Kidney epithelial cell (primary cell): ENCODE data around the gene IGF2. TPM values are rescaled to one million over a fixed set of nuclear protein-coding genes. Genes with fewer than 3 reads are reported as not detected.

ENCODE experiments used
- DNase-seq: peaks from one replicate; pipeline ENCODE4 v3.0.0-alpha.2; 2010; ENCODE audit warnings: low read depth
- H3K27me3 ChIP-seq: 2 replicates; pipeline ENCODE4 v1.6.0; 2011; ENCODE audit warnings: low read length; ENCODE audit not compliant: control insufficient read depth, insufficient read depth
- H3K36me3 ChIP-seq: 2 replicates; pipeline ENCODE4 v1.5.1; 2011; ENCODE audit warnings: low read length; ENCODE audit not compliant: control insufficient read depth, insufficient read depth
- H3K4me3 ChIP-seq: 2 replicates; pipeline ENCODE4 v1.5.1; 2011; ENCODE audit warnings: low read depth, mild to moderate bottlenecking, control low read depth, low read length
- total RNA-seq: library from RNA; depleted of rRNA; stranded (reverse); fragments of >200 nt; gene quantifications from 2 replicates; pipeline ENCODE4 v1.2.3, GENCODE V29; 2015
- TF ChIP-seq, protein P1 (sequence below): IDR thresholded peaks from 2 replicates; pipeline ENCODE4 v1.5.1; 2011; ENCODE audit warnings: mild to moderate bottlenecking, moderate library complexity, low read length, control low read depth, inconsistent platforms; ENCODE audit not compliant: insufficient read depth, poor library complexity, severe bottlenecking

Gene IGF2
- total RNA-seq, 1 donor from 2014 or later: 8.7 TPM

DNA sequence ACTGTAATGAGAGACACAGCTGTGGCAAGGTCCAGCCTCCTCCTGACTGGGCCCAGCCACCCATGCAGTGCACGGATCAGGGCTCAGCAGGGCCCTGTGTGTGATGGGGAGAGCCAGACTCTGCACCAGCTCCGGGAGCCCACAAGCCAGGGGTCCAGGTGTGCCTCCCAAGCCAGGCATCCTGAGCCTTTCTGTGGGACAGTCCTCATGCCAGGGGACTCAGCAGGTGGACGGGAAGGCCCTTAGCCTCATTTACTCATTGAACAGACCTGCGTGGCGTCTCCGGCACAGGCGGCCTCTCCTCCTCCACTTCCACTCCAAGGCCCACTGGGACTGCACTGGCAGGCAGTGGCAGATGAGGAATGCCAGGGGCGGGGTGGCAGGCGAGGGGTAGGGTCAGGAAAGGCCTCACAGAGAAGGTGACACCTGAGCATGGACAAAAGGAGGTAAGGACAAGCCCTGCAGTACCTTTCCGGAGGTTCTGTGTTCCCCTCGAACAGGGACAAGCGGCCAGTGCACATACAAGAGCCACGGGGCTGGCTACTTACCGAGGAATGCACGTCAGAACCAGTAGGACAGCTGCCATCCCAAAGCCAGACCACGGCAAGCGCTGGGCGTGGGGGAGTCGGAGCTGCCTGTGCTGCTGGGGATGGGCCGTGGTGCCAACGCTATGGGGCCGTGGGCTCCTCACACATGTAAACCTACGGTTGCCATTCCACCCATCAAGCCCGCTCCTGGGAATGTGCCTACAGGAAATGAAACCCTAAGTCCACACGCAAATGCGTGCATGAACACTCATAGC is 52.7 kb downstream of the IGF2 start:
- H3K36me3 ChIP-seq: no peaks in the 10 kb centered on the region
- H3K27me3 ChIP-seq: no peaks in the 10 kb centered on the region
- no peak overlapping the region for H3K4me3 ChIP-seq
- no peak for DNase-seq
- TF ChIP-seq, protein P1, sequence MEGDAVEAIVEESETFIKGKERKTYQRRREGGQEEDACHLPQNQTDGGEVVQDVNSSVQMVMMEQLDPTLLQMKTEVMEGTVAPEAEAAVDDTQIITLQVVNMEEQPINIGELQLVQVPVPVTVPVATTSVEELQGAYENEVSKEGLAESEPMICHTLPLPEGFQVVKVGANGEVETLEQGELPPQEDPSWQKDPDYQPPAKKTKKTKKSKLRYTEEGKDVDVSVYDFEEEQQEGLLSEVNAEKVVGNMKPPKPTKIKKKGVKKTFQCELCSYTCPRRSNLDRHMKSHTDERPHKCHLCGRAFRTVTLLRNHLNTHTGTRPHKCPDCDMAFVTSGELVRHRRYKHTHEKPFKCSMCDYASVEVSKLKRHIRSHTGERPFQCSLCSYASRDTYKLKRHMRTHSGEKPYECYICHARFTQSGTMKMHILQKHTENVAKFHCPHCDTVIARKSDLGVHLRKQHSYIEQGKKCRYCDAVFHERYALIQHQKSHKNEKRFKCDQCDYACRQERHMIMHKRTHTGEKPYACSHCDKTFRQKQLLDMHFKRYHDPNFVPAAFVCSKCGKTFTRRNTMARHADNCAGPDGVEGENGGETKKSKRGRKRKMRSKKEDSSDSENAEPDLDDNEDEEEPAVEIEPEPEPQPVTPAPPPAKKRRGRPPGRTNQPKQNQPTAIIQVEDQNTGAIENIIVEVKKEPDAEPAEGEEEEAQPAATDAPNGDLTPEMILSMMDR: no peak

DNA sequence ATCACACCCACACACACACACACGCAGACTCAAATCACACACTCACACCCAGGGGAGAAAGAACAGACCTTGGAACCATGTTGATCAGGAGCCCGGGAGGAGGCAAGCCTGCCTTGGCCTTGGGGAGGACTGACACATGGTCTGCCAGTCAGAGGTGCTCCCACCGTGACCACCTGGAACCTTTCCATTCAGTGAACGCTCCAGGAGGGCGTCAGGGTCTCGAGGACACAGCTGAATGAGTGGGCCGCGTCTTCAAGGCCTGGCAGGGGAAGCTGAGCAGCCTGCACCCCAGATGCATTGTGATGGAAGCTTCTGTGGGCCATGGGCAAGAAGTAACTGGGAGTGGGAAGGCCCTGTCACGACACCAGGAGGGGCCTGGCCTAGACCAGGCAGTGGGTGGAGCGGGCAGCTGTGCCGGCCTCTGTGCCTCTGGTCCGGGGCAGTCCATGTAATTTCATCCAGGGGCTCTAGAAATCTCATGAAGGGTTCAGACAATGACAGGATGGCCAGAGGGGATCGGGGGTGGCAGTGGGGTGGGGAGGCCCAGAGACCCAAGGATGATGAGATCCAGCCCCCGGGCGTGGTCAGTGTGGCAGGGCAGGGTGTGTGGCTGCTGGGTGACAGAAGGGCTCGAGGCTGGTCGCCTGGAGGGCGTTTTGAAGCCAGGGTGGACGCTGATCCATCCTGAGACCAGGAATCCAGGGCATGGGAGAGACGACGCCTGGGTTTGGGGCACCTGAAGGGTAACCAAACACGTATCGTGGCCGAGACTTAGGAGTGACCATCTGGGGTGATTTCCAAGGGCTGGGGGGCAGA is 53.7 kb downstream of the IGF2 start:
- Histone ChIP-seq H3K36me3 (no peaks in the 10 kb centered on the region), H3K4me3 (no peak overlapping the region), H3K27me3 (no peaks in the 10 kb centered on the region)
- TF ChIP-seq, protein P1: no peak
- no peak for DNase-seq

DNA sequence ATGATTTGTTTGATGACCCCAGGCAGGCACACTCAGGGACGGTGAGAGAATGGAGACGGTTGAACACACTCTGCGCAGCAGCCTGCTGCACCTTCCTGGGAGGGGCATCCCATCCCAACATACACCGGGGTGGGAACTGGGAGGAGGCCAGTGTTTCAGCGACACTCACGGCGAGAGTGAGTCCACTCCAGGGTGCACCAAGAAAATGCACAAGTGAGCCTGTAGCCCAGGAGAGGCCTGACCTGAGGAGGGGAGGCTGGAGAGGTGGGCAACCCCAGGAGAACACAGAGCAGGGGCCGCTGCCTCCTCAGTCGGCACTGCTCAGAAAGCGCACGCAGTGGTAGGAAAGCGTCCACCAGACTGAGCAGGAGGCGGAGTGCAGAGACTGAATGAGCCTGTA is 54.5 kb downstream of the IGF2 start:
- no peak for DNase-seq

More for the DNA sequence above, 54.5 kb downstream of the IGF2 start:
- TF ChIP-seq, protein P1: no peak
- Histone ChIP-seq H3K36me3 (no peaks in the 10 kb centered on the region), H3K27me3 (no peaks in the 10 kb centered on the region), H3K4me3 (no peak overlapping the region)

Other genes starting within 250 kb of the IGF2 start
- not detected in 2 replicates for gene PRR33, start 247.5 kb downstream of the IGF2 start, total RNA-seq
- gene TNNT3, start 219.7 kb downstream of the IGF2 start, total RNA-seq: not detected in 2 replicates
- gene MRPL23, start 192.1 kb downstream of the IGF2 start, total RNA-seq: 163 and 190 TPM in 2 replicates
- gene H19, start 141.5 kb downstream of the IGF2 start, total RNA-seq: 56.9 and 78.8 TPM in 2 replicates
- gene INS, start 21.8 kb upstream of the IGF2 start, total RNA-seq: not detected in 2 replicates
- gene TH, start 32.4 kb upstream of the IGF2 start, total RNA-seq: not detected in 2 replicates
- gene ASCL2, start 131.2 kb upstream of the IGF2 start, total RNA-seq: 0.21 TPM in 1 of 2 replicates, not detected in the other
- not detected in 2 replicates for gene C11orf21, start 162.5 kb upstream of the IGF2 start, total RNA-seq
- 0.46 TPM in 1 of 2 replicates, not detected in the other for gene TSPAN32, start 162.6 kb upstream of the IGF2 start, total RNA-seq
- gene CD81, start 237.9 kb upstream of the IGF2 start, total RNA-seq: 216 and 263 TPM in 2 replicates